Measurements from ENCODE around the gene RPS6KA2.
"Not testable (repeated sequence)": the region's sequence is repeated elsewhere in the genome, so short reads cannot be mapped to it uniquely, and the experiment has no call there.

Gene RPS6KA2

DNA sequence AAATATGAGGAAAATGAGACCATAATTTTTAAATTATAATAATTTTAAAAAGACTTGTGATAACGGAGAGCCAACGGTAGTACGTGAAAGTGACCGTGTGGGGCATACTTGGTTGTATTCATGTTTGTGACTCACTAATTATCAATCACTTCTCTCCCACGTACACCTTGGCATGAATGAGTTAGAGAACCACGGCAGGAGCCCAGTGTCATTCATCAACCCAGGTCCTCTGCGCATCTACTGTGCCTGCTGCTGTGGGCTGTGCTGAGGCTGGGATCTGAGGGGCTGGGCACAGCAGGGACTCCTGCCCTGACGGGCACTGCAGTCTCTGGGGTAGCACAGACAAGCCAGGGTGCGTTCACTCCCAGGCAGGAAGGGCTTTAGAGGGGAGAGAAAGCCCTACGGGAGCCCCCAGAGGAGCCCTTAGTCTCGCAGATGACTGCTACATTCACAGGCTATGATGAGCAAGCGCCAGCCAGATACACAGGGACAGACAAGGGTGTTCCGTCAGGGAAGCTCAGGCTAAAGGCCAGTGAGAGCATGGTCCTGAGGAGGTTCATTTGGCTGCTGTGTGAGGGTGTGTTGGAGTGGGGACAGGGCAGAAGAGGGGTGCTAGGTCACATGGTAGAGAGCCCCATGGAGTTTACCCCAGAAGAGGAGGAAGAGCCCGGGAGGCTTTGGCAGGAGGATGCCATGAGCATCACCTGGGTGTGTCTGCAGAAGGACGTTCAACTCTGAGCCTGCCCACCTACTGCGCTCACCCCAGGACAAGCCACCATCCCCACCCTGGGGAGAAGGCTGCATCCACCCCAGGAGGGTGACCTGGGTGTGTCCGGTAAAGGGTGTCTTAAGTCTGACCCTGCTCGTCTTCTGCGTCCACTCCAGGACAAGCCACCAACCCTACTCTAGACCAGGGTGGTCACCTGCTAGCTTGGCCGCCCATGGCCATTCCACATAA, 8.2 kb upstream of the RPS6KA2 start:
- no peak for DNase-seq (ENCODE audit: low read depth)

DNA sequence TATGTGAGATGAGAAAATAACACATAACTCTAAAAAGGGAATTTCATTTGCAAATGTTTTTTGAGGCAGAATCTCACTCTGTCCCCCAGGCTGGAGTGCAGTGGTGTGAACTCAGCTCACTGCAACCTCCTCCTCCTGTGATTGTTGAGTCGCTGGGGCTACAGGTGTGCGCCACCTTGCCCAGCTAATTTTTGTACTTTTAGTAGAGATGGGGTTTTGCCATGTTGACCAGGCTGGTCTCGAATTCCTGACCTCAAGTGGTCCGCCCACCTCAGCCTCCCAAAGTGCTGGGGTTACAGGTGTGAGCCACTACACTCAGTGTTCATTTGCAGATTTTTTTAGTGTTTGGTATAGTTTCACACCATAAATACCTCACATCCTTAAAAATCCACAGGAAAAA, 7.5 kb upstream of the RPS6KA2 start:
- not testable (repeated sequence) for DNase-seq (ENCODE audit: low read depth)

DNA sequence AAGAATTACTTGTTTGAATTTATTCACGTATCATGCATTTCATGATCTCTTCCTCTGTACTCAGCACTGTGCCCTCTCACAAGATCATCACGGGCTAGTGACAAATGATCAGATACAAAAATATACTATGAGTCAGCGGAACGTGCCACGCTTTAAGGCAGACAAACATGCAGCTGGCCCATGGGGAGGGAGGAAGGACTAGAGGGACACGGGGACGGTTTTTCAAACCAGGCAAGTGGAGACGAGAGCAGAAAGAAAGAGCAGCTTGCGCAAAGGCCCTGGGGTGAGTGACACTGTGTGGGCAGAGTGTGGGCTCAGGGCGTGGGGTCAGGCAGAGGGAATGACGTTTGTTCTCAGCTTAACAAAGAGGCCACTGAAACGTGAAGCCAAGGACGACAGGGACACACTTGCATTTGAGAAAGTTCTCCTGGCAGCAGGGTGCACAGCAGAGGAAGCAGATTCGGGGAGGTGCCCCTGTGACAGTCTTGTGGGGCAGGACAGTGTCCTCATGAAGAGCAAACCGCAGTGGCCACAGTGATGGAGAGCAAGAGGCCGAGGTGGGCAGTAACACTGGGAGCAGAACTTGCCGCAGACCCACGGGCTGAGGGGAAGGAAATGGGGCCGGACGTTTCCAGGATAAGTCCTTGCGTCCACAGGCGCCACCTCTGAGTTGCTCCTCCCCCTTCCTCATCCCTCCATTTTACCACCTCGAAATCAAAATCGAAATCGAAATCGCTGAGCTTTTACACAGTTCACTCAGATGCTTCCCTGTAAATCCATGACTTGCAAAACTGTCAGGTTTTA, 6.9 kb upstream of the RPS6KA2 start:
- no peak for DNase-seq (ENCODE audit: low read depth)

DNA sequence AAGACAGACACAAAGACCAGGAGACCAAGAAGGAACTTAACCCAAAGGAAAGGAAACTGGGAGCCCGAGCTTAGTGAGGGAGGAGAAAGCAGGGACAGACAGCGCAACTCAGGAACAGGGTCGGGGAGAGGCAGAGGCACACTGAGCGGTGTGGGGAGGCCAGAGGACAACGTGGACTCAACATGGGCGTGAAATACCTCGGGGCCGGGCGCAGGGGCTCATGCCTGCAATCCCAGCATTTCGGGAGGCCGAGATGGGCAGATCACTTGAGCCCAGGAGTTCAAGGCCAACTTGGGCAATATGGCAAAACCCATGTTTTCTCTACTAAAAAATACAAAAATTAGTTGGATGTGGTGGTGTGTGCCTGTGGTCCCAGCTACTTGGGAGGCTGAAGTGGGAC, 5.7 kb upstream of the RPS6KA2 start:
- no peak for DNase-seq (ENCODE audit: low read depth)

DNA sequence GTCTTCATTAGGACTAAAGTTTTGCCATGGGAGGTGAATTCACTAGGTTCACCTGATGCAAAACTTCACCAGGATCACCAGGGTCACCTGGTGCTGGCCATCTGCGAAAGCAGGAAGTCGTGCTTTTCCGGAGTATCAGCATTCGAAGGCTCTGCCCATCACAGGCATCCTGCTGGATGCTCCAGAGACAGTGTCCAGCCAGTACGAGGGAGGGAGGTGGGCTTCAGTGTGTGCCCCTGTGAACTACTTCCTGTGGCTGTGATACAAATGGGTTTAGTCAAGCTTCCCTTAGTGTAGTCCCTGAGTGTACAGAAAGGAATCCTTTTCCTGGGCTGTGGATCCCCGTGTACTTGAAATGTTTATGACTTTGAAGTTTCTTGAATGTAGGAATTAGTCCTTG, 3.4 kb upstream of the RPS6KA2 start:
- DNase-seq (ENCODE audit: low read depth) = no peak

DNA sequence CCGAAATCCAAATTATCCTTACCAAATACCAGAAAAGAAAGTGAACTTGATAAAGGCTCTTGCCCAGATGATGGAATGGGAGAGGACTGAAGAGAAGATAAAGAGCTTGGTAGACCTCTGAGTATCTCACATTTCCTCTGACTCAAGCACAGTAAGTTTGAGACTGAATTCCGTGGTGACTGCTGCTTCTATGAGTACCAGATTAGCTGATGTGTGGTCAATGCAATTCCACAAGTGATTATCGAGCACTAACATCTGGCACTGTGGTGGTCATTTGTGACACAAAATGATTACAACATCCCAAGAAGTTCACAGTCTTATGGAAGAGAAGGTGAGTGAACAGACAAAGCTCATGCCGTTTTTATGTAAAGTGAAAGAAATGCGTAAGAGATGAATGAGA, 2.6 kb upstream of the RPS6KA2 start:
- no peak for DNase-seq (ENCODE audit: low read depth)

DNA sequence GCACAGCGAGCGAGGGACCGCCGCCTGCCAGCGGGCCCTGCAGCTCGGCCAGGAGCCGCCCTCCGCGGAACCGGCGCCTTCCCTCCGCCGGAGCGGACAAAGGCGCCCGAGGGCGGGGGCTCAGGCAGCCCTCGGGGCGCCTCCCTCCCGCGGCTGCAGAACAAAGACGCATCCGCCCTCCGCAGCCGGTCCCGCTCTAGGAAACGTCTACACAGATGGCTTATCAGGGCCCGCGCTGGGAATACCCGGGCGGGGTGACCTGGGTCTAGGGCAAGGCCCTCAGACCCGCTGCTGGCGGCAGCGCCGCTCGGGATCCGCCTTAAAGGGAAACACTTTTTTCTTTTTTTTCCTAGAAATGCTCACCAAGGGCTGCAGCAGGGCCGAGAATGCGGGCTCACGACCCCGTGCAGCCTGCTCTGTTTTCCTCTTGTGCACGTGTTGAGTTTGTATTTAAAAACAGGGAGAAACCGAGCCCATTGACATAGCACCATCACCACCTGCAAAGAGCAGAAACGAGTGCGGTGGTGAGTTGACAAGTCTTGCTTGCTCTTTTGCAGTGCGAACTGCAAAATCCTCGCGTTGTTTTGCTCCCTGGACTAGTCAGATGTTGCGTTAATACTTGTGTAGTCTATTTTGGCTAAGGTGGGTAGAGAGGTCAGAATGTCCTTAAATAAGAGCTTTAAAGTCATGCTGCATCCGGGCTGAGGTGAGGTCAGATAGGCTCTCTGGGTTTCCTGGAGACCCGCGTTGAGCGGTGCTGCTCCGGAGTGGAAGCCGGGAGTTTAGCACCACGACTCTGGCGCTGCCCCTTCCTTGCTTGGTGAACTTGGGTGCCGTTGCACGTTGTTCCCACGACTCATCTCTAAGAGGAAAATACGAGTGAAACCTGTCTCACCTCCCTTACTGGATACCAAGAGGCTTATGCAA, 1.1 kb upstream of the RPS6KA2 start:
- no peak for DNase-seq (ENCODE audit: low read depth)

DNA sequence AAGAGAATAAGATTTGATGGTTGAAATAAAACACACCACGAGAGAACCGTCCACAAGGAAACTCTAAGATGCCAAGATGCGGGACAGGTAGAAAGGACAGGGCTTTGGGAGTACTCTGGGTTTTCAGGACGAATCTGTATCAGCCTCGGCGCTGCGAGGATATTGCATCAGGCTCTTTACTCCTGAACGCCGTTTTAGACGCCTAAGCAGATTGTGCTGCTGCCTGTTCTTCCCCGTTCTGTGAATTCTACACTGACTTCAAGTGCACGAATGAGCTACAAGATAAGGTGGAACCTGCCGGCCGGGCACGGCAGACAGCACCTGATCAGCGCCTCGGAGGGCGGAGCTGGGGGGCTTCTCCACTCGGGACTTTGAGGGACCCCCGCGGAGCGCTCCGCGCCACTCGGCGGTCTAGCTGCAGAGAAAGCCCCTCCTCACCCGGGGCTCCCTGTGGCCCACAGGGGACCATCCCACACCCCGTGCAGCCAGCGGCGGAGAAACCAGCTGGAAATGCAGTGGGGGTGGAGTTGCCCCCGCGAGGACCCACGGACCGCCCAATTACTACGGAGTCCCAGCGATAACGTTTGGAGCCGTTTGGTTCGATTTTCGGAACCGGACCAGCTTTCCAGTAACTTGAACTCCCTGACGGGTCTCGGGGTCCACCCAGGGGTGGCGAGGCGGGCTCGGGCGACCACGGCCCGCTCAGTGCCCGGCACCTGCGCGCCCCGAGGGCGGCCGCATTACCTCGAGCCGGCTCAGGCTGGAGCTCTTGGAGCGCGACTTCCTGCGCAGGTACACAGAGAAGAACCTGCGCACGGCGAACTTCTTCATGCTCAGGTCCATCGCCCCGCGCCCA, 646 bp downstream of the RPS6KA2 start:
- DNase-seq (ENCODE audit: low read depth) = no peak

DNA sequence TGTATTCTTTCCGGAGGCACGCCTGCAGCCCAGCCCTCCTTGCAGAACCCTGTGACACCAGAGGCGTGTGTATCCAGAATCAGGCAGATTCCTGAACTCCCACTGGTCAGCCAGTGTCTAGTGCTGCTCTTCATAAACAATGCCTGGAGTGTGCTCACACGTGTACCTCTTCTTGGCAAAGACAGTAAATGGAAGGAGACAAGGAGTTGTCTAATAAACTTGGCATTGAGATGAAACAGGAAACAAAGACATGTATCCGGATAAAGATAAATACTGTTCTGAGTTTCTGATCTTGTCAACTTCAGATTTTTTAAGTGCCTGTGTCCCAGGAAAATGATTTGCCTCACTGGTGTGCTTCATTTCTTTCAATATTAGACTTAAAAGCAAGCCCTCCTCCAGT, 1.7 kb downstream of the RPS6KA2 start:
- no peak for DNase-seq (ENCODE audit: low read depth)

DNA sequence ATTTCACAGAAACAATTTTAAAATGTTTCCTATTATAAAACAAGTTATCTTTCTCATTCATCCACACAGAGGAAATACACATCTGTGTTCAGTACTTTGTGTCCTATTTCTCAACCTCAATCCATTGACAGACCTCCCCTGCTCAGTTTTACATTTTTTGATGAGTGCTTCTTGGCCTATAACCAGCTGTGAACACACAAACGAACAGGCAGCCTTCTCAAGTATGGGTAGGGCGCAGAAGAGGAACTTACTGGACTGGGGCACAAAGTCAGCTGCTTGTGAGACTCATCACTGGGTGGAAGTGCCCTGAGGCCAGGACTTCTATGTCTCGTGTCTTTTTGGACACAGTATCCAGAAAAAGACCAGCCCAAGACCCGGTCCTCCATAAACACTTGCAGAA, 2.8 kb downstream of the RPS6KA2 start:
- DNase-seq (ENCODE audit: low read depth) = no peak

DNA sequence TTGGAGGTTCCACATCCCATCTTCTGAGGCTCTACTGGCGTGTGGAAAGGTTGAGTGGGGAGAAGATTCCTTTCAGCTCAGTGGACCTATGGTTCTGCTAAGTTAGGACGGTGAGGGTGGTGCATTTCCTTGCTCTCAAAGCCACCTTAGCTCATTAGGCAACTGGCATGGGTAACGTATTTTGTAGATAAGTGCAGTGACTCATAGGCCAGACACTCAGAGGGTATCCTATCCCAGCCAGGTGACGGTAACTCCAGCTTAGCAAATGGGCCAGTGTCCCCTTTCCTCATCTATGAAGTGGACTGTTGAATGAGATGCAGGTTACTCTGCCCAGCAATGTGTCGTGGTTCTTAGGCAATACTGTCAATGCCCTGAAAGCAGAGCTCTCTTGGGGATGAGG, 3.7 kb downstream of the RPS6KA2 start:
- DNase-seq (ENCODE audit: low read depth) = no peak

DNA sequence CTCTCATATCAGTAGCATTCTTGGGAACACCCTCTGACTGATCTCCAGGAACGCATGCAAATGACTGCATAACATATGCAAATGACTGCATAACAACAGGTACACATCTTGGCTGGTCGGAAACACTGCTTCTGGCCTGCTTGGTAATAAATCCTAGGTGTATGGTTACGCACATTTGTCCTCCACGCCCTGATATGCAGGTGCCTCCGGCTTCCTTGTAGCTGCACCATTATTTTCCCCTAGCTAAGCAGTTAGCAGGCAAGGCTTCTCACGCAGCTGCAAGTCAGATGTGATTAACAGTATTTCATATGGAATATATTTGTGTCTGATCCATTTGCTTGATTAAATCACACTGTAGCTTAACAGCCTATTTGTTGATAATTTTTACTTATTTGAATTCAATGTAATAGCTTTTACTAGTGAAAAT, 5.9 kb downstream of the RPS6KA2 start:
- DNase-seq (ENCODE audit: low read depth) = no peak

DNA sequence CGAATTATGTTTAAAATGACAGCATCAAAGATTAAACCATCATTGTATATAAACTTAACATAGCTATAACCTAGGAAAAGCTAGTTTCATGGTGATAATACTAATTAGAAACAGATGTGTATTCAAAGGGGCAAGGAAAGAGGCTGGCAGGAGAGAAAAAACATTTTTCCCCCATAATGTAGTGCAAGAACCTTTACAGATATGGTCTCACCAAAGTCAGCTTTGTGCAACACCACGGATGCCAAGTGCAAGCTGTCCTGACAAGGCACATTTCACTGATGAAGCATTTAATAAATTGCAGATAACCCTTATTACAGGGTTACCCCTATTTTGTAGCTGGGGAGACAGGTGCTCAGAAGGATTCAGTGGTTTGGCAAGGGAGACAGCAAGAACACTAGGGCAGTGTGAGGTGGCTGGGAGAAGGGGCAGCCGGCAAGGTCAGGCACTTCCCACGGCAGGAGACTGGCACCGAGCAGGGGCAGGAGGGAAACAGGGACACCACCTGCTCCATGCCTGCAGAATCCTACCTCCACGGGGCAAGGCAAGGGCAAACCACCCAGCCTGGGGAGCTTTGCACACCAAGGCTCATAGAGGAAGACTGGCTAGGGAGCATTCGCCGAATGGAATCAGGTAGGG, 6.5 kb downstream of the RPS6KA2 start:
- DNase-seq (ENCODE audit: low read depth) = no peak

DNA sequence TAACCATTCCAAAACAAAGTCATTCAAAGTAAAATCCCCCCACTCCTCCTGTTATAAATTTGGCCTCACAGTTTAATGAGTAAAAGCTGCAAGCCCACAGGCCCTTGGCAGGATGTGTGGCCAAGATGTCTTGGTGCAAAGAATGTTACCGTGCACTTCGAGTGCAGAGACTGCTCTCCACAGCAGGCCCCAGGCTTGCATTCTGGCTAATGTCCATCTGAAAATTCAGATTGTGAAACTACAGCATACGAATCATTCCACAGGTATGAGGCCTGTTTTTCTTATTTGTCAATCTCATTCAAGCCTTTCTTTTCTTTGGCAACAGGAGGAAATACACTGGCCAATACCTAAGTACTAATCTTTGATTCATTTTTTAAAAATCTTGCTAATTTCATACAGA, 7.1 kb downstream of the RPS6KA2 start:
- DNase-seq (ENCODE audit: low read depth) = no peak

DNA sequence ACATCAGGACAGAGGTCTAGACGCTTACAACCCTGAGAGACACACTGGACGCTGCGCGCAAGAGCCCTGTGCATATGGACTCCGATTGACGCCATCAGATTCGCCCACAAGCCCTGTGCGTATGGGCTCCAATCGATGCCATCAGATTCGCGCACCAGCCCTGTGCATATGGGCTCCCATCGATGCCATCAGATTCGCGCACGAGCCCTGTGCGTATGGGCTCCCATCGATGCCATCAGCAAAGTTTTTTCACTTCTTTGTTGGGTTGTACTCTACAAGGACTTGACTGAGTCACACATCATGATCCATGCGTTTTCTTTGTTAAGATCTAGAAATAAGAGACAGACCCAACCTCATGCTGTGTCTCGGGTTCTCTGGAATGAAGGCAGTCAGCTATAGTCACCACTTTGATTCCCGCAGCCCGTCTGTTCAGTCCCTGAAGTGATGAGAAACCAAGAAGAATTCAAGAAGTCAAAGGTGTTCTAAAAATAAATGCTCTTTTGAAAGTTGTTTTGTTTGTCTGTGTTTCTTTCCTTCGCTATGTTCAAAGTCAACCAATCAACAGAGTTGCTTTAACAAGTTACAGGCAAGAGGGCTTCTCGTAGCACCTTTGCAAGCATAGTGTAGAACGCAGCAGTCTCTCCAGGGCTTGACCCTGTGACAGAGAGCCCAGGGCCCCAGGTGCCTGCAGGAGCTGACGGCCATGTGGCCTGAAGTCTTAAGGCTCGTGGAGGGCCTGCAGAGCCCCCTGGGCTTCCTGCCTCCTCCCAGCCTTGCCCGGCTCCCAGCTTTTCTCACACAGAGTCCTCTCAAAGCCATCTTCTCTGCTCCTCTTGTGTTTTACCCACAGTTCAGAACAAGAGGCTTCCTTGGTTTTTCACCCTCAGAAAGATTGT, 7.9 kb downstream of the RPS6KA2 start:
- DNase-seq (ENCODE audit: low read depth) = no peak

DNA sequence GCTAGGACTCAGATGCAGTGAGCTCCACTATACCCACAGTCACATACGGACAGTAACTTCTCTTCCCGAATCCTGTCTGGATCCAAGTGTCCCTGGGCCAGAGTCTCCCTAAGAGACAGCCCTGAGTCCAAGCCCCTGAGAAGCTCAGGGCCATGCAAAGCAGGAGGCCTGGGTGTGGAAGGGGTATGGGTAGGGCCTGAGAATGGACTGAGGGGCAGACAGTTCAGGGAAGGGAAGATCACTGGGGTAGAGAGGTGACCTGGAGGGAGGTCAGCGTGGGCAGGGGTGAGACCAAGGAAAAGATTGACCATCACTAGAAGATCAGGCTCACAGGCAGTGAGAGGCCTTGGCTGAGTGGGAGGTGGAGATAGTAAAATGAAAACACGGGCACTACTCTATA, 8.8 kb downstream of the RPS6KA2 start:
- DNase-seq (ENCODE audit: low read depth) = no peak

DNA sequence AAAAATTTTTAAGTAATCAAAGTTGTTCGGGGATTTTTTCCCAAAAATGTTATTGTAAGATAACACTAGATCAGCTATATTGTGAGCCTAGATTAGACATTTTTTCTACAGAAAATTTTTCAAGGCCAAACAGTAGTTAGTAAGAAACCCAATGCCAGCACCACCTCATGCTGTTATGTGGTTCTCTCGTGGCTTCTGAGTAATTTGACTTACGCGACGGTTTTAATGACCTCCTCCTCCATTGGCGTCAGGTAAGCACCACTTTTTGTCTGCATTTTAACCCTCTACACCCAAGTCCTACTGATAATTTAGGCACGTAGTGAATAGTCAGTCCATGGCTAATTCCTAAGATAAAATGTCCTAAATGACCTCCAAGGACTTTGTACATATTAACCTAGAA, 9.7 kb downstream of the RPS6KA2 start:
- DNase-seq (ENCODE audit: low read depth) = no peak

DNA sequence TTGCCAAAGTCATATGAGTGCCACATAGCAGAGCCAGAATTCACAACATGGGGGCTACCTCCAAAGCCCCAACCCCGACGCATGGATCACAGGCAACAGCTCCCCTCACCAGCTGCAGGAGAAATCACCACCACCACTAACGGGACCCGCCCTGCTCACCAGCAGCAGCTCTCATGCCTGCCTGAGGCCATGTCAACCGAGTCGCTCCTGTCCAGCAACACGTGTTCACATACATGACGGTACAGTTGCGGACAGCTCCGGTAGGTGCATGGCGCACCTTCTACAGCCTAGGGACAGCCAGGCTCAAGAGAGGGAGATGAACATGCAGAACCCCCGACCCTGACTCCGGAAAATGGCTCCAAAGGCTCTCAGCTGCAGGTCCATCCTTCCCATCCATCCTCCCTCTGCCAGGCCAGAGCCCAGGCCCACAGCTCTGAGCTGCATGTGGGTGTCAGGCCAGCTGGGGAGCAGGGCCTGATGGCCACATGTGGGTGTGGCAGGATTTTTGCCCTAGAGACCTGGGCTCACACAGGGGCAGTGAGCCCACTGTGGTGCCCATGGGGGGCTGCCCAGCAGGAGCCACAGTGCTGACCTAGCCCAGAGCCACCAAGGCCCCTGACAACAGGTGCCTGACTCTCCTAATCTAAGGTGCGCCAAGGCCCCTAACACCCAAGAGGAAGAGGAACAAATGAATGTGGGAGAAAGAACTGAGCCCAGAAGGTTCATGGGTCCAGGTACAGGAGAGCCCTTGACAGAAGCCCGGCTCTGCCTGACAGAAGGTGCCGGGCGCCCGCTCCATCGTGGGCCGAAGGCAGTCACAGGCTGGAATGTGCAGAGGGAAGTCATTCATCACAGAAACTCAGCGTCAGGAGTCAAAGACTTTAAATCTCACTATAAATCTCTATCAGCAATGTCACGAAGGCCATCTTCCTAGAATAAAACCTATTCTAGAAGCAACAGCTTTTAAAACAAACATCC, 10.5 kb downstream of the RPS6KA2 start:
- DNase-seq (ENCODE audit: low read depth) = no peak

Data from stimulated activated CD8-positive, alpha-beta memory T cell treated with anti-CD3 and anti-CD28 coated beads, Interleukin-15, amount 100 ng/mL, for 24 hours (primary cell).